Neural cell (in vitro differentiated cells): Measurements from ENCODE around the gene USP34. TPM values are rescaled to one million over a fixed set of nuclear protein-coding genes. Genes with fewer than 3 reads are reported as not detected.

Experiments used
- H2AFZ ChIP-seq: fragments of 200-600, 300-800 bp; sonication (generic), shearing (Covaris generic); 2 replicates; pipeline ENCODE4 v1.6.0; 2014; ENCODE audit warnings: low read depth, mild to moderate bottlenecking, antibody characterized with exemption, low read length, moderate library complexity
- H3F3A ChIP-seq: fragments of 200-600 bp; shearing (Covaris generic); 2 replicates; pipeline ENCODE4 v1.6.1; 2016; ENCODE audit warnings: mild to moderate bottlenecking, moderate library complexity, mixed read lengths, antibody characterized with exemption, low read length; ENCODE audit not compliant: insufficient read depth, poor library complexity, severe bottlenecking
- H3K27ac ChIP-seq: fragments of 200-600, 300-800 bp; sonication (generic), shearing (Covaris generic); 2 replicates; pipeline ENCODE4 v1.5.1; 2014; ENCODE audit warnings: mild to moderate bottlenecking, low read length, moderate library complexity
- H3K27me3 ChIP-seq: fragments of 300-800, 200-600 bp; sonication (generic), shearing (Covaris generic); 2 replicates; pipeline ENCODE4 v1.6.0; 2014; ENCODE audit warnings: mild to moderate bottlenecking, low read depth, low read length, moderate library complexity; ENCODE audit not compliant: insufficient read depth
- H3K36me3 ChIP-seq: fragments of 300-800, 200-600 bp; sonication (generic), shearing (Covaris generic); 2 replicates; pipeline ENCODE4 v1.5.1; 2014; ENCODE audit warnings: mild to moderate bottlenecking, antibody characterized with exemption, low read length, moderate library complexity; ENCODE audit not compliant: insufficient read depth
- H3K4me2 ChIP-seq: fragments of 300-800, 200-600 bp; sonication (generic), shearing (Covaris generic); 2 replicates; pipeline ENCODE4 v1.6.0; 2014; ENCODE audit warnings: mild to moderate bottlenecking, low read length
- H3K4me3 ChIP-seq: fragments of 300-800, 200-600 bp; sonication (generic), shearing (Covaris generic); 2 replicates; pipeline ENCODE4 v1.5.1; 2014; ENCODE audit warnings: mild to moderate bottlenecking, low read length, moderate library complexity
- H3K79me2 ChIP-seq: fragments of 200-600 bp; shearing (Covaris generic); replicated peaks from 2 replicates; pipeline ENCODE4 v1.6.0; 2014; ENCODE audit warnings: mild to moderate bottlenecking, low read length, moderate library complexity; ENCODE audit not compliant: insufficient read depth
- H3K9ac ChIP-seq: fragments of 300-800, 200-600 bp; sonication (generic), shearing (Covaris generic); 2 replicates; pipeline ENCODE4 v1.6.1; 2016; ENCODE audit warnings: mild to moderate bottlenecking, low read length, mixed read lengths
- H3K9me2 ChIP-seq: fragments of 200-600 bp; shearing (Covaris generic); 2 replicates; pipeline ENCODE4 v1.6.1; 2016; ENCODE audit warnings: mild to moderate bottlenecking, low read length, mixed read lengths; ENCODE audit not compliant: insufficient read depth
- H3K9me3 ChIP-seq: fragments of 200-600, 300-800 bp; sonication (generic), shearing (Covaris generic); 2 replicates; pipeline ENCODE4 v1.6.1; 2016; ENCODE audit warnings: mild to moderate bottlenecking, mixed run types, low read length, moderate library complexity, mixed read lengths
- H4K20me1 ChIP-seq: fragments of 200-600 bp; shearing (Covaris generic); 2 replicates; pipeline ENCODE4 v1.6.1; 2016; ENCODE audit warnings: mild to moderate bottlenecking, mixed run types; ENCODE audit not compliant: insufficient read depth
- CTCF ChIP-seq: fragments of 450-650 bp; IDR thresholded peaks from 2 replicates; pipeline ENCODE4 v1.5.1; 2014; ENCODE audit warnings: antibody characterized with exemption, mild to moderate bottlenecking, moderate library complexity; ENCODE audit not compliant: poor library complexity, severe bottlenecking
- EP300 ChIP-seq: fragments of 450-650 bp; conservative IDR thresholded peaks from 2 replicates; pipeline ENCODE4 v1.6.1; 2014; ENCODE audit warnings: antibody characterized with exemption, mild to moderate bottlenecking, moderate library complexity; ENCODE audit not compliant: poor library complexity, severe bottlenecking
- EZH2 ChIP-seq: fragments of 200-600, 300-800 bp; shearing (Covaris generic), sonication (generic); IDR thresholded peaks from 2 replicates; pipeline ENCODE4 v1.6.1; 2014; ENCODE audit warnings: antibody characterized with exemption, low read length, borderline replicate concordance, mild to moderate bottlenecking; ENCODE audit not compliant: insufficient read depth, poor library complexity, severe bottlenecking
- MXI1 ChIP-seq: fragments of 450-650 bp; conservative IDR thresholded peaks from 2 replicates; pipeline ENCODE4 v1.6.1; 2014; ENCODE audit warnings: antibody characterized with exemption, mild to moderate bottlenecking; ENCODE audit not compliant: poor library complexity, severe bottlenecking
- POLR2AphosphoS5 ChIP-seq: IDR thresholded peaks from 2 replicates; pipeline ENCODE4 v1.6.1; 2012
- RAD21 ChIP-seq: fragments of 450-650 bp; conservative IDR thresholded peaks from 2 replicates; pipeline ENCODE4 v1.6.1; 2014; ENCODE audit warnings: antibody characterized with exemption, mild to moderate bottlenecking, moderate library complexity
- REST ChIP-seq: IDR thresholded peaks from 2 replicates; pipeline ENCODE4 v1.6.1; 2012; ENCODE audit warnings: borderline replicate concordance
- SMC3 ChIP-seq: fragments of 450-650 bp; conservative IDR thresholded peaks from 2 replicates; pipeline ENCODE4 v1.6.1; 2014; ENCODE audit warnings: antibody characterized with exemption, mild to moderate bottlenecking, moderate library complexity; ENCODE audit not compliant: poor library complexity
- TAF1 ChIP-seq: IDR thresholded peaks from 2 replicates; pipeline ENCODE4 v1.6.1; 2012; ENCODE audit warnings: low read depth
- polyA plus RNA-seq: library from polyadenylated mRNA; depleted of rRNA; stranded (reverse); fragments of >200 nt; gene quantifications from 2 replicates; pipeline ENCODE4 v1.2.3, GENCODE V29; 2014

USP34 gene
- polyA plus RNA-seq, 1 donor from 2014 or later, result 87.9 TPM

GRCh38 chr2:61419570-61419969, 51.3 kb downstream of the USP34 start:
- Histone ChIP-seq H3K27me3 (no peaks in the 10 kb centered on the region), H3K9me3 (no peaks in the 10 kb centered on the region), H3K36me3 (no peaks in the 10 kb centered on the region), H3F3A (no peaks in the 10 kb centered on the region), H2AFZ (no peak overlapping the region), H3K9me2 (no peaks in the 10 kb centered on the region), H4K20me1 (no peaks in the 10 kb centered on the region), H3K9ac (no peak overlapping the region), H3K27ac (no peak overlapping the region), H3K79me2 (peaks cover 26% of the 10 kb centered on the region), H3K4me3 (no peak overlapping the region), H3K4me2 (no peak overlapping the region)
- TF ChIP-seq TAF1 (no peak), RAD21 (no peak), MXI1 (no peak), REST (no peak), CTCF (no peak)

GRCh38 chr2:61419129-61419528, 51.8 kb downstream of the USP34 start:
- Histone ChIP-seq H4K20me1 (no peaks in the 10 kb centered on the region), H3K27ac (no peak overlapping the region), H3K36me3 (no peaks in the 10 kb centered on the region), H3K27me3 (no peaks in the 10 kb centered on the region), H3K9ac (no peak overlapping the region), H3K79me2 (peaks cover 21% of the 10 kb centered on the region), H2AFZ (no peak overlapping the region), H3K4me3 (no peak overlapping the region), H3K9me3 (no peaks in the 10 kb centered on the region), H3K9me2 (no peaks in the 10 kb centered on the region), H3F3A (no peaks in the 10 kb centered on the region), H3K4me2 (no peak overlapping the region)
- TF ChIP-seq EZH2, result no peak
- TF ChIP-seq TAF1, result no peak
- no peak for TF ChIP-seq SMC3
- no peak for TF ChIP-seq RAD21
- no peak for TF ChIP-seq REST
- TF ChIP-seq EP300, result no peak
- TF ChIP-seq POLR2AphosphoS5, result no peak
- no peak for TF ChIP-seq MXI1
- no peak for TF ChIP-seq CTCF
